NCI-H82 (cell line): ENCODE results near the gene ZBED4.

Experiments used
- DNase-seq: peaks from one replicate; lab custom pipeline; 2025; lab: John Stamatoyannopoulos, UW

Gene ZBED4

GRCh38 chr22:49922484-49922883 lies 68.8 kb downstream of the ZBED4 start:
- no peak for DNase-seq

- no peak for DNase-seq
Measured at GRCh38 chr22:49922926-49923325, 69.3 kb downstream of the ZBED4 start.

- no peak for DNase-seq
Measured at GRCh38 chr22:49923445-49923844, 69.8 kb downstream of the ZBED4 start.

DNA sequence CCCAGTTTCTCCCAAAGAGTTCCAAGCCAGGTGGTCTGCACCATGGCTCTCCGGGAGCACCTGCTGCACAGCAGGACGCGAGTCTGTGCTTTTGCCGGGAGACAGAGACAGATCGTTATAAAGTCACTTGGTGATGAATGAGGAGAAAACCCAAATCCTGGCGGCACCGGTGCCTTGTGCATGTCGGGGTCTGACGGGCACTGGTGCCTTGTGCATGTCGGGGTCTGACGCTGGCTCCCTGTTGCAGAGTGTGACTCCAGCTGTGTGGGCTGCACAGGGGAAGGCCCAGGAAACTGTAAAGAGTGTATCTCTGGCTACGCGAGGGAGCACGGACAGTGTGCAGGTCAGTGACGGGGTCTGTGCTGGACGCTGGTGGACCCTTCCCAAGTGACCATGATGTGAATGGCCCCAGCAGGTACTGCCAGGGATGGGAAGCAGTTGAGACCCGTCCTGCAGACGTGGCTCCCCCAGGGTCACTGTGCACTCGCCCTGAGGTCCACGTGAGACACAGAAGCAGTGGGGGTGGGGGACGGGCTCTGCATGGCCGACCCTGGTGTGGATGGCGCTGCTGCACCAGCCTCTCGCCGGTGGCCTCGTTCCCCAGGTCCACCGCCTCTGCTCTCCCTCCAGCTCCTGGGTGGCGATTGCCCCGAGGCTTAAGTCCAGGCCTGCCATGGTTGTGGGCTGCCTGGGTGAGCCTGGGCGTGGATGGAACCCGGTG lies 70.6 kb downstream of the ZBED4 start:
- DNase-seq, result no peak

DNA sequence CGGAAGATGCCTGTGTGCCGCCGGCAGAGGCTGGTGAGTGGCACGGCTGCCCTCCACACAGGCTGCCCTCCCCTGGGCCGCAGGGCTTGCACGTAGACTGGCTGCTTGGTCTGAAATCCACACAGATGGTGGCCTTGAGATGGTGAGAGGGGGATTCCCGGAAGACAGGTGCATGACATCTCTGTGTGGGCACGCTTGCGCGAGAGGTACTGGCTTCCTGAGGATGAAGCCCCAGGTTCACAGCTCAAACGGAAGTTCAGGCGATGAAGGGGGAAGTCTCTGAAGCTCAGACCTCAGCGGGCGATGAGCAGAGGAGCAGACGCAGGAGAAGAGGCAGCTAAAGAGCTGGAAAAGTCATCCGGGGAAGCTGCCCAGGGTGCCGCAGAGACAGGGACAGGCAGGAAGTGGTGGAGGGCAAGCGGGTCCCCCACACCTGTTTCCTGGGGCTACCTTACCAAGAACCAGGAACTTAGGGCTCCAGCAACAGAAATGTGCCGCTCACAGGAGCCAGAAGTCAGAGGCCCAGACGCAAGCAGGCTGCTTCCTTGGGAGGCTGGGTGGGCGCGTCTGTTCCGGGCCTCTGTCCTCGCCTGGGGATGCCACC lies 72.0 kb downstream of the ZBED4 start:
- no peak for DNase-seq

DNA sequence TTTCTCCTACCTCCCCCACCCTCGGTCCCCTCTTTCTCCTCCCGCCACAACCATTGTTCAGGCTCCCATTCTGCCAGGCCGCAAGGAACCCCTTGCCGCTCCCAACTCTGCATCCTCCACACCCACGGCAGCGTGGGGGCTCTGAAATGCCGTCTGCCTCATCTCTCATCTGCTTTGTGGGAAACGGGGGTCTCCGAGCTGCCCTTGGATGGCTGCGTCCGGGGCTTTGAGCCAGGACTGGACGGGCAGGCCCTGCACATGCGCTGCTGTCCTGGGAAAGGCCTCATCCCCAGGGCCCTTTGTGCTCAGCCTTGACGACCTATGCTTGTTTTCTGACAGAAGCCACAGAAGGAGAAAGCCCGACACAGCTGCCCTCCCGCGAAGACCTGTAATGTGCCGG lies 73.3 kb downstream of the ZBED4 start:
- DNase-seq, result no peak

- DNase-seq, result no peak
Measured at GRCh38 chr22:49927483-49928184, 74.0 kb downstream of the ZBED4 start.

- no peak for DNase-seq
Measured at GRCh38 chr22:49928185-49928495, 74.5 kb downstream of the ZBED4 start.

- no peak for DNase-seq
Measured at GRCh38 chr22:49928555-49929210, 75.0 kb downstream of the ZBED4 start.

DNA sequence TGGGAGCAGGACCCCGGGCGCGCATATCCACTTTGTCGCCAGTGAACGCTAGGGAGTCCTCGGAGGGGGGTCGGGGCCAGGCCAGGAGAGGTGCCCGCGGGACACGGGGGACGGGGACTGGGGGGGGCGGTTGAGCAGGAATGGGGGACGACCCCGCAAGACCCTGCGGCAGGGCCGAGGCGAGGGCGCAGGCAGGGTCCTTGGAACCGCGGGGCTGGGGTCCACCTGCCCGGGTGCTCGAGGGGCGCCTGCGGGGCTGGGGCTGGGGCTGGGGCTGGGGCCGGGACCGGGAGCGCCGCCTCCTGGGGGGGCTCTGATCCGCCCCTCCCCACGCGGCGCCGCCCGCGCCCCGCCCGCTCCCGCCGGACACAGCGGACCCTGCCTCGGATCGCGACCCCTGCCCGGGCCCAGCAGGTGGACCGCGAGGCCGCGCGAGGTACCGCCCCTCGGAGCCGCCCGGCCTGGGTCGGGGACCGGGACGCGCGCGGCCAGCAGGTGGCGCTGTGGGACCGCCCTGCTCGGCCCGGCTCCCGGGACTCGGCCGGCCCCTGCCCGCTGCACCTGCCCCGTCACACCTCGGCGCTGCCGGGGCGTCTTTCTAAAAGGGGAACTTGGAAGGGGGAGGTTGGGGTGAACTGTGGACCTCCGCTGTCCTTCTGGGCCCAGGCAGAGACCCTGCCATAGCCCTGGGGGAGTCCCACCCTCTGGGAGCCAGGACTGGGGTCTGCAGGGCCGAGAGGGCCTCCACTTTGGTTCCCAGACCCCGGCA lies 75.8 kb downstream of the ZBED4 start:
- DNase-seq, result peak; percentile 61

GRCh38 chr22:49929994-49930575 lies 76.4 kb downstream of the ZBED4 start:
- no peak for DNase-seq

GRCh38 chr22:49930596-49931412 lies 77.2 kb downstream of the ZBED4 start:
- peak; percentile 63 for DNase-seq

GRCh38 chr22:49933236-49934159 lies 79.9 kb downstream of the ZBED4 start:
- no peak for DNase-seq

GRCh38 chr22:49934160-49934890 lies 80.7 kb downstream of the ZBED4 start:
- peak; percentile 56 for DNase-seq

GRCh38 chr22:49934891-49935557 lies 81.4 kb downstream of the ZBED4 start:
- DNase-seq, result peak; percentile 72

DNA sequence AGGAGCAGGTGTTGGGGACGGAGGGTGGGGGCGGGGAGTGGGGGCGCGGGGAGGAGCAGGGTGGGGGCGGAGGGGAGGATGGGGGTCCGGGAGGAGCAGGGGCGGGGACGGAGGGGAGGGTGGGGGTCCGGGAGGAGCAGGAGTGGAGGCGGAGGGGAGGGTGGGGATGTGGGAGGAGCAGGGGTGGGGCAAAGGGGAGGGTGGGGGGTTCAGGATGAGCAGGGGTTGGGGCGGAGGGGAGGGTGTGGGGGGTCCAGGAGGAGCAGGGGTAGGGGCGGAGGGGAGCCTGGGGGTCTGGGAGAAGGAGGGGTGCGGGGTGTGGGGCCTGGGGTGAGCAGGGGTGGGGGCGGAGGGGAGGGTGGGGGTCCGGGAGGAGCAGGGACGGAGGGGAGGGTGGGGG lies 81.9 kb downstream of the ZBED4 start:
- peak; percentile 64 for DNase-seq

- DNase-seq, result peak; percentile 71
Measured at GRCh38 chr22:49936018-49936972, 82.7 kb downstream of the ZBED4 start.
